SK-N-SH (cell line): ENCODE results near the gene FAM131C. TPM values are rescaled to one million over a fixed set of nuclear protein-coding genes. Genes with fewer than 3 reads are reported as not detected.

Experiments used
- CTCF ChIA-PET: fragments of 300-600, 350-600 bp; formaldehyde crosslinking; extraction: SDS; loops from one replicate; lab custom pipeline; 2021; lab: Yijun Ruan, JAX
- POLR2A ChIA-PET: fragments of 350-600 bp; sonication (Branson Sonifier 250); formaldehyde crosslinking; extraction: SDS; loops from one replicate; lab custom pipeline; 2020; ENCODE audit warnings: antibody characterized with exemption, inconsistent platforms; lab: Yijun Ruan, JAX
- DNase-seq: peaks from one replicate; pipeline ENCODE4 v3.0.0; 2012
- H2AFZ ChIP-seq: fragments of 200-600 bp; sonication (generic); 2 replicates; pipeline ENCODE4 v1.8.1; 2016; ENCODE audit warnings: antibody characterized with exemption, mild to moderate bottlenecking, low read depth
- H3F3A ChIP-seq: fragments of 200-600 bp; sonication (generic); replicated peaks from 2 replicates; pipeline ENCODE3; 2016; ENCODE audit warnings: antibody characterized with exemption, mild to moderate bottlenecking; ENCODE audit not compliant: insufficient read depth
- H3K27ac ChIP-seq, 2 experiments: fragments of 200-500 bp in 1 of 2; fragments of 200-600 bp in 1 of 2; sonication (Bioruptor generic) in 1 of 2; sonication (generic), shearing (Covaris generic) in 1 of 2; 2 replicates each; pipeline versions ENCODE4 v1.5.1 to v1.6.1; 2014 to 2016; ENCODE audit warnings: low read depth in 2 of 2, inconsistent platforms in 1 of 2, low read length in 1 of 2, mild to moderate bottlenecking in 1 of 2, mixed read lengths in 1 of 2
- H3K27me3 ChIP-seq: fragments of 200-600 bp; sonication (generic), shearing (Covaris generic); 2 replicates; pipeline ENCODE4 v1.6.1; 2016; ENCODE audit warnings: mixed run types; ENCODE audit not compliant: insufficient read depth
- H3K36me3 ChIP-seq, 2 experiments: fragments of 200-500 bp in 1 of 2; fragments of 200-600 bp in 1 of 2; sonication (Bioruptor generic) in 1 of 2; sonication (generic) in 1 of 2; replicated peaks in 1 of 2; 2 replicates each; pipeline versions ENCODE3 to v1.5.1; 2014 to 2016; ENCODE audit warnings: low read length in 1 of 2, mild to moderate bottlenecking in 1 of 2; ENCODE audit not compliant: insufficient read depth in 2 of 2, control insufficient read depth in 1 of 2
- H3K4me1 ChIP-seq, 2 experiments: fragments of 200-500 bp in 1 of 2; fragments of 200-600 bp in 1 of 2; sonication (Bioruptor generic) in 1 of 2; sonication (generic), shearing (Covaris generic) in 1 of 2; 2 replicates each; pipeline versions ENCODE4 v1.5.1 to v1.6.1; 2014 to 2016; ENCODE audit warnings: low read depth in 1 of 2, low read length in 1 of 2, mixed run types in 1 of 2; ENCODE audit not compliant: insufficient read depth in 2 of 2, control insufficient read depth in 1 of 2
- H3K4me2 ChIP-seq: fragments of 200-600 bp; sonication (generic), shearing (Covaris generic); 2 replicates; pipeline ENCODE4 v1.6.1; 2017; ENCODE audit warnings: mixed run types
- H3K4me3 ChIP-seq, 2 experiments: fragments of 200-500 bp in 1 of 2; fragments of 200-600 bp in 1 of 2; sonication (Bioruptor generic) in 1 of 2; sonication (generic), shearing (Covaris generic) in 1 of 2; 2 replicates each; pipeline versions ENCODE4 v1.5.1 to v1.8.1; 2014 to 2016; ENCODE audit warnings: low read depth in 2 of 2, inconsistent platforms in 1 of 2, low read length in 1 of 2, mild to moderate bottlenecking in 1 of 2, mixed read lengths in 1 of 2, moderate library complexity in 1 of 2
- H3K79me2 ChIP-seq: fragments of 200-600 bp; sonication (generic); 2 replicates; pipeline ENCODE4 v1.8.1; 2017; ENCODE audit warnings: mild to moderate bottlenecking; ENCODE audit not compliant: insufficient read depth
- H3K9ac ChIP-seq: fragments of 200-600 bp; sonication (generic); 2 replicates; pipeline ENCODE4 v1.6.1; 2017; ENCODE audit warnings: mixed run types
- H3K9me2 ChIP-seq: fragments of 200-600 bp; sonication (generic); 2 replicates; pipeline ENCODE4 v1.6.1; 2017; ENCODE audit warnings: mixed run types
- H3K9me3 ChIP-seq: fragments of 200-600 bp; sonication (generic); 2 replicates; pipeline ENCODE4 v1.6.1; 2017; ENCODE audit warnings: mixed run types, mild to moderate bottlenecking, moderate library complexity
- H4K20me1 ChIP-seq: fragments of 200-600 bp; sonication (generic); 2 replicates; pipeline ENCODE4 v1.6.1; 2017; ENCODE audit warnings: mild to moderate bottlenecking, mixed run types; ENCODE audit not compliant: insufficient read depth
- CHD2 ChIP-seq: fragments of 150-350 bp; IDR thresholded peaks from 2 replicates; pipeline ENCODE4 v1.6.1; 2018; ENCODE audit warnings: low read length; ENCODE audit not compliant: partially characterized antibody
- EP300 ChIP-seq, 2 experiments: IDR thresholded peaks; 2 replicates each; pipeline versions ENCODE4 v1.4.0 to v1.6.1; 2012; ENCODE audit warnings: borderline replicate concordance in 1 of 2, low read depth in 1 of 2, low read length in 1 of 2
- EZH2phosphoT487 ChIP-seq: fragments of 200-600 bp; sonication (generic); IDR thresholded peaks from 2 replicates; pipeline ENCODE4 v1.6.1; 2017; ENCODE audit warnings: low read depth, mixed run types, mild to moderate bottlenecking, antibody characterized with exemption, moderate library complexity, borderline replicate concordance
- FOXJ3 ChIP-seq: sonication (generic); formaldehyde crosslinking; IDR thresholded peaks from 2 replicates; pipeline ENCODE4 v1.5.1; 2020; ENCODE audit warnings: mild to moderate bottlenecking, missing genetic modification reagents
- MEF2A ChIP-seq: IDR thresholded peaks from 2 replicates; pipeline ENCODE4 v1.4.0; 2012; ENCODE audit warnings: low read depth, borderline replicate concordance
- NFIC ChIP-seq: IDR thresholded peaks from 2 replicates; pipeline ENCODE4 v1.4.0; 2012; ENCODE audit warnings: borderline replicate concordance
- NRF1 ChIP-seq: IDR thresholded peaks from 2 replicates; pipeline ENCODE4 v1.6.1; 2012; ENCODE audit warnings: low read depth, mild to moderate bottlenecking, low read length
- POLR2AphosphoS5 ChIP-seq: IDR thresholded peaks from 2 replicates; pipeline ENCODE4 v1.6.1; 2012; ENCODE audit warnings: low read depth, low read length
- RCOR1 ChIP-seq: fragments of 150-350 bp; IDR thresholded peaks from 2 replicates; pipeline ENCODE4 v1.6.1; 2017; ENCODE audit warnings: antibody characterized with exemption, low read length
- RXRA ChIP-seq: IDR thresholded peaks from 2 replicates; pipeline ENCODE4 v1.4.0; 2012; ENCODE audit warnings: low read depth, mild to moderate bottlenecking, borderline replicate concordance
- SIN3A ChIP-seq: IDR thresholded peaks from 2 replicates; pipeline ENCODE4 v1.6.1; 2012; ENCODE audit warnings: low read depth, mild to moderate bottlenecking, low read length, moderate library complexity, borderline replicate concordance
- SMC3 ChIP-seq: IDR thresholded peaks from 2 replicates; pipeline ENCODE4 v1.6.1; 2012; ENCODE audit warnings: low read depth, low read length, improper control_type of control experiment
- TAF1 ChIP-seq: IDR thresholded peaks from 2 replicates; pipeline ENCODE4 v1.6.1; 2012; ENCODE audit warnings: low read depth, mild to moderate bottlenecking, low read length, moderate library complexity, borderline replicate concordance
- TEAD4 ChIP-seq: IDR thresholded peaks from 2 replicates; pipeline ENCODE4 v1.4.0; 2012; ENCODE audit warnings: mild to moderate bottlenecking, borderline replicate concordance; ENCODE audit not compliant: insufficient read depth
- YY1 ChIP-seq: IDR thresholded peaks from 2 replicates; pipeline ENCODE4 v1.4.0; 2012; ENCODE audit warnings: low read depth, mild to moderate bottlenecking
- WGBS: methylation state at CpG from one replicate; pipeline ENCODE4 v1.1.6; 2017; ENCODE audit warnings: low lambda C conversion rate; 5-methylcytosine and 5-hydroxymethylcytosine counted together
- polyA plus RNA-seq, 3 experiments: library from polyadenylated mRNA; depleted of rRNA; stranded (reverse); fragments of >200 nt; gene quantifications; 2 replicates each; pipeline ENCODE4 v1.2.3, GENCODE V29; 2012
- TF ChIP-seq, protein P1 (sequence below): IDR thresholded peaks from 2 replicates; pipeline ENCODE4 v1.6.1; 2012; ENCODE audit warnings: mild to moderate bottlenecking, low read depth, low read length, moderate library complexity
- TF ChIP-seq, protein P2 (sequence below): fragments of 150-350 bp; IDR thresholded peaks from 2 replicates; pipeline ENCODE4 v1.6.1; 2016; ENCODE audit warnings: mild to moderate bottlenecking, low read depth, low read length
- TF ChIP-seq, protein P3 (sequence below): IDR thresholded peaks from 2 replicates; pipeline ENCODE4; 2012

FAM131C gene
- polyA plus RNA-seq, 1 of the 3 experiments (the other 2 are of a cell fraction): 1.6 TPM

- Histone ChIP-seq H3K79me2 (no peaks in the 10 kb centered on the region), H3K9ac (no peak overlapping the region), H2AFZ (no peak overlapping the region), H3F3A (peaks cover 29% of the 10 kb centered on the region), H3K9me3 (no peaks in the 10 kb centered on the region), H3K27ac (no peak overlapping the region), H3K36me3 (no peaks in the 10 kb centered on the region), H3K27me3 (no peaks in the 10 kb centered on the region), H4K20me1 (no peaks in the 10 kb centered on the region), H3K9me2 (no peaks in the 10 kb centered on the region), H3K4me2 (no peak overlapping the region), H3K4me1 (peaks cover 15 to 26% of the 10 kb centered on the region in 2 experiments; a peak in 3 of 4 replicates), H3K4me3 (no peak overlapping the region)
- TF ChIP-seq POLR2AphosphoS5: no peak
- TF ChIP-seq, protein P1, sequence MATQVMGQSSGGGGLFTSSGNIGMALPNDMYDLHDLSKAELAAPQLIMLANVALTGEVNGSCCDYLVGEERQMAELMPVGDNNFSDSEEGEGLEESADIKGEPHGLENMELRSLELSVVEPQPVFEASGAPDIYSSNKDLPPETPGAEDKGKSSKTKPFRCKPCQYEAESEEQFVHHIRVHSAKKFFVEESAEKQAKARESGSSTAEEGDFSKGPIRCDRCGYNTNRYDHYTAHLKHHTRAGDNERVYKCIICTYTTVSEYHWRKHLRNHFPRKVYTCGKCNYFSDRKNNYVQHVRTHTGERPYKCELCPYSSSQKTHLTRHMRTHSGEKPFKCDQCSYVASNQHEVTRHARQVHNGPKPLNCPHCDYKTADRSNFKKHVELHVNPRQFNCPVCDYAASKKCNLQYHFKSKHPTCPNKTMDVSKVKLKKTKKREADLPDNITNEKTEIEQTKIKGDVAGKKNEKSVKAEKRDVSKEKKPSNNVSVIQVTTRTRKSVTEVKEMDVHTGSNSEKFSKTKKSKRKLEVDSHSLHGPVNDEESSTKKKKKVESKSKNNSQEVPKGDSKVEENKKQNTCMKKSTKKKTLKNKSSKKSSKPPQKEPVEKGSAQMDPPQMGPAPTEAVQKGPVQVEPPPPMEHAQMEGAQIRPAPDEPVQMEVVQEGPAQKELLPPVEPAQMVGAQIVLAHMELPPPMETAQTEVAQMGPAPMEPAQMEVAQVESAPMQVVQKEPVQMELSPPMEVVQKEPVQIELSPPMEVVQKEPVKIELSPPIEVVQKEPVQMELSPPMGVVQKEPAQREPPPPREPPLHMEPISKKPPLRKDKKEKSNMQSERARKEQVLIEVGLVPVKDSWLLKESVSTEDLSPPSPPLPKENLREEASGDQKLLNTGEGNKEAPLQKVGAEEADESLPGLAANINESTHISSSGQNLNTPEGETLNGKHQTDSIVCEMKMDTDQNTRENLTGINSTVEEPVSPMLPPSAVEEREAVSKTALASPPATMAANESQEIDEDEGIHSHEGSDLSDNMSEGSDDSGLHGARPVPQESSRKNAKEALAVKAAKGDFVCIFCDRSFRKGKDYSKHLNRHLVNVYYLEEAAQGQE: no peak
- TF ChIP-seq TEAD4: no peak
- no peak for DNase-seq
- ChIA-PET POLR2A (interaction anchor here (2.1 kb wide), 1 partner anchor 112 kb away, joined by 12 read pairs; no protein-coding TSS in a partner anchor), CTCF (interaction anchor here (0.6 to 12.3 kb wide), 32 partner anchors 10 to 288 kb away, joined by 3 to 513 read pairs (median 9); partner anchors contain the start of genes CPLANE2, EPHA2, FBXO42 and HSPB7)
- WGBS: 88% methylated on average over 11 of the region's 12 CpGs
Observed at GRCh38 chr1:16077406-16078245, 4.2 kb upstream of the FAM131C start.

DNA sequence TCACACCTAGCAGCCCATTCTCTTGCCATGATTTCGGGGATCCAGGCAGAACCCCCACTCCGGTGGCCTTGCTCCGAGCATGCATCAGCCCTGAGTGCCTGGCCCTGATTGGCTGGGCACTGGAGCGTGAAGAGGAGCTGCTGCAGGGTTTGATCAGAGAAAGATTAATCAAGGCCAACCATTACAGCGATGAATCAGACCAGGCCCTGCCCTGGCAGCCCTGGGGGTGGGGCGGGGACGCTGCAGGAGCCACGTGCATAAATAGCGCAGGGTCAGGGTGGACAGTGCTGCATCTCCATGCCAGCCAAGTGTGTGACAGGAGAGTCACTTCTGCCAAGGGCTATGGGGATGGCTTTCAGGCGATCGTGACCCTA lies 3.4 kb upstream of the FAM131C start:
- POLR2A ChIA-PET: no interaction called here
- WGBS: 28% methylated on average over 9 of the region's 11 CpGs
- TF ChIP-seq EP300 (IDR thresholded peaks at IDR 0.05; ENCODE audit: borderline replicate concordance in 1 of 2, low read depth in 1 of 2, low read length in 1 of 2) (peak in 1 of 2 experiments; percentile 26; a peak in 2 of 4 replicates), NFIC (no peak), CHD2 (no peak), EZH2phosphoT487 (no peak), SMC3 (no peak), RCOR1 (no peak; the same call in 1 of the 2 replicates), YY1 (no peak), FOXJ3 (peak; percentile 61), TAF1 (no peak), NRF1 (no peak), SIN3A (no peak), RXRA (no peak; the same call in 1 of the 2 replicates), MEF2A (no peak)
- TF ChIP-seq, protein P2, sequence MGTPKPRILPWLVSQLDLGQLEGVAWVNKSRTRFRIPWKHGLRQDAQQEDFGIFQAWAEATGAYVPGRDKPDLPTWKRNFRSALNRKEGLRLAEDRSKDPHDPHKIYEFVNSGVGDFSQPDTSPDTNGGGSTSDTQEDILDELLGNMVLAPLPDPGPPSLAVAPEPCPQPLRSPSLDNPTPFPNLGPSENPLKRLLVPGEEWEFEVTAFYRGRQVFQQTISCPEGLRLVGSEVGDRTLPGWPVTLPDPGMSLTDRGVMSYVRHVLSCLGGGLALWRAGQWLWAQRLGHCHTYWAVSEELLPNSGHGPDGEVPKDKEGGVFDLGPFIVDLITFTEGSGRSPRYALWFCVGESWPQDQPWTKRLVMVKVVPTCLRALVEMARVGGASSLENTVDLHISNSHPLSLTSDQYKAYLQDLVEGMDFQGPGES: no peak
- TF ChIP-seq, protein P3, sequence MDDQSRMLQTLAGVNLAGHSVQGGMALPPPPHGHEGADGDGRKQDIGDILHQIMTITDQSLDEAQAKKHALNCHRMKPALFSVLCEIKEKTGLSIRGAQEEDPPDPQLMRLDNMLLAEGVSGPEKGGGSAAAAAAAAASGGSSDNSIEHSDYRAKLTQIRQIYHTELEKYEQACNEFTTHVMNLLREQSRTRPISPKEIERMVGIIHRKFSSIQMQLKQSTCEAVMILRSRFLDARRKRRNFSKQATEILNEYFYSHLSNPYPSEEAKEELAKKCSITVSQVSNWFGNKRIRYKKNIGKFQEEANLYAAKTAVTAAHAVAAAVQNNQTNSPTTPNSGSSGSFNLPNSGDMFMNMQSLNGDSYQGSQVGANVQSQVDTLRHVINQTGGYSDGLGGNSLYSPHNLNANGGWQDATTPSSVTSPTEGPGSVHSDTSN: peak; percentile 79

More for the DNA sequence above, 3.4 kb upstream of the FAM131C start:
- Histone ChIP-seq H3K36me3 (no peaks in the 10 kb centered on the region), H3K9ac (no peak overlapping the region), H3K79me2 (no peaks in the 10 kb centered on the region), H3K4me1 (peaks cover 15 to 26% of the 10 kb centered on the region in 2 experiments; a peak in 3 of 4 replicates), H3F3A (peaks cover 29% of the 10 kb centered on the region), H3K4me3 (no peak overlapping the region), H4K20me1 (no peaks in the 10 kb centered on the region), H3K9me2 (no peaks in the 10 kb centered on the region), H2AFZ (no peak overlapping the region), H3K9me3 (no peaks in the 10 kb centered on the region), H3K4me2 (peak overlapping the region; percentile 64), H3K27me3 (no peaks in the 10 kb centered on the region), H3K27ac (peak overlapping the region in 1 of 2 experiments; percentile 72; a peak in 2 of 4 replicates)
- peak; percentile 82 for DNase-seq
- CTCF ChIA-PET: interaction anchor here (2.0 to 12.3 kb wide), 7 partner anchors 21 to 286 kb away, joined by 7 to 513 read pairs (median 93); partner anchors contain the start of gene EPHA2
